Embryonic facial prominence (tissue), 1 donor: ENCODE measurements around the gene COA3.
"Not testable (repeated sequence)": the region's sequence is repeated elsewhere in the genome, so short reads cannot be mapped to it uniquely, and the experiment has no call there.

Experiments
- DNase-seq: peaks from one replicate; pipeline ENCODE4 v3.0.0-alpha.2; 2016; ENCODE audit errors: extremely low spot score

COA3 gene

GRCh38 chr17:42782166-42783061, 16.1 kb downstream of the COA3 start:
- no peak for DNase-seq

- no peak for DNase-seq
Measured at GRCh38 chr17:42781639-42782165, 16.8 kb downstream of the COA3 start.

- DNase-seq: no peak
Measured at GRCh38 chr17:42780851-42781638, 17.5 kb downstream of the COA3 start.

GRCh38 chr17:42779936-42780850, 18.3 kb downstream of the COA3 start, which contains the start of gene WNK4:
TSS of gene WNK4 (plus strand) at chr17:42780610. CDS start at chr17:42780699, 89 bp downstream.
- no peak for DNase-seq

- DNase-seq: no peak
Measured at GRCh38 chr17:42779304-42779935, 19.1 kb downstream of the COA3 start.

- DNase-seq: no peak
Measured at GRCh38 chr17:42778570-42778969, 19.9 kb downstream of the COA3 start.

GRCh38 chr17:42775534-42776098, 22.9 kb downstream of the COA3 start:
- no peak for DNase-seq

- no peak for DNase-seq
Measured at GRCh38 chr17:42774066-42774745, 24.3 kb downstream of the COA3 start.

GRCh38 chr17:42773290-42774035, 25.0 kb downstream of the COA3 start, which contains the start of gene VPS25:
TSS of gene VPS25 (plus strand) at chr17:42773449. CDS start at chr17:42773476, 27 bp downstream.
- peak; percentile 61 for DNase-seq

- no peak for DNase-seq
Measured at GRCh38 chr17:42772945-42773289, 25.6 kb downstream of the COA3 start.

GRCh38 chr17:42769964-42770363, 28.5 kb downstream of the COA3 start:
- not testable (repeated sequence) for DNase-seq

- DNase-seq: not testable (repeated sequence)
Measured at GRCh38 chr17:42768006-42768405, 30.5 kb downstream of the COA3 start.

- DNase-seq: no peak
Measured at GRCh38 chr17:42767512-42767911, 31.0 kb downstream of the COA3 start.

GRCh38 chr17:42766124-42766523, 32.4 kb downstream of the COA3 start:
- DNase-seq: no peak

GRCh38 chr17:42761638-42762037, 36.9 kb downstream of the COA3 start:
- DNase-seq: no peak

- no peak for DNase-seq
Measured at GRCh38 chr17:42760652-42761581, 37.6 kb downstream of the COA3 start, which contains the start of gene RAMP2. TSS of gene RAMP2 (plus strand) at chr17:42761227. CDS start at chr17:42761262, 35 bp downstream.

GRCh38 chr17:42759982-42760651, 38.4 kb downstream of the COA3 start:
- DNase-seq: no peak
